ENCODE measurements around the gene NEURL3.

Gene NEURL3

DNA sequence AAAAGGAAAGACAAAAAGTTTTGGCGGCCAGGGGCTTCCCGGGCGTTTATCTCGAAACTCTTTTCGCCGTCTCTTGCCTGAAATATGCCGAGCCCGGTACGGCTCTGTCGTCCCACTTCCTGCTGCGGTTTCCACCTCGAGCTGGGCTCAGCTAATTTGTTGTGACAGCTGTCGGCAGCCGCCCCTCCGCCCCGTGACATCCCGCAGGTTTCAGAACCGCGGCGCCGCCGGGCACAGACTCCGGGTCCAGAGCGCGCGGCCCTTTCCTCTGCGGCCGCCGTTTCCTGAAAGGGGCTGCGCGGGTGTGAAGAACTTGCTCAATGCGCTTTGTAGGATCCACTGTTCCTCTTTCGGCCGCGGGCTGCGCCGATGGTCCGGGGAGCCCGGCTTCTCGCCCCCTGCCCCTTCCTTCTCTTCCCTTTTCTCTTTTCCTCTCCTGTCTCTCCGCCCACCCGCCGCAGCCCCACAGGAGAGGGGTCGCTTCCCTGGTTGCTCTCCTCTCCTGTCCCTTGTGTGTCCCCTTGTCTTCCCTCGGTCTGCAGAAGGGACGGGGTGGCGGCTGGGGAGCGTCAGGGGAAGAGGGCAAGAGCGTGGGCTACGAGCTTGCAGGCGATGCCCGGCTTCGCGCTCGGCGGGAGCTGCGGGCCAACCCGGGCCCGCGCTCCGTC is 32.0 kb upstream of the NEURL3 start:
- Histone ChIP-seq H3K9me3 (no peaks in the 10 kb centered on the region), H3K36me3 (peaks cover 1% of the 10 kb centered on the region), H3K27ac (peak overlapping the region; percentile 98), H3K4me1 (ENCODE audit: control insufficient read depth in 1 of 2, insufficient read depth in 1 of 2, low read depth in 1 of 2, low read length in 1 of 2) (peaks cover 62 to 70% of the 10 kb centered on the region in 2 experiments), H3K27me3 (no peaks in the 10 kb centered on the region), H3K4me3 (ENCODE audit: low read depth in 1 of 2, low read length in 1 of 2) (peak overlapping the region; percentile 83 to 96)
- TF ChIP-seq, protein P1, sequence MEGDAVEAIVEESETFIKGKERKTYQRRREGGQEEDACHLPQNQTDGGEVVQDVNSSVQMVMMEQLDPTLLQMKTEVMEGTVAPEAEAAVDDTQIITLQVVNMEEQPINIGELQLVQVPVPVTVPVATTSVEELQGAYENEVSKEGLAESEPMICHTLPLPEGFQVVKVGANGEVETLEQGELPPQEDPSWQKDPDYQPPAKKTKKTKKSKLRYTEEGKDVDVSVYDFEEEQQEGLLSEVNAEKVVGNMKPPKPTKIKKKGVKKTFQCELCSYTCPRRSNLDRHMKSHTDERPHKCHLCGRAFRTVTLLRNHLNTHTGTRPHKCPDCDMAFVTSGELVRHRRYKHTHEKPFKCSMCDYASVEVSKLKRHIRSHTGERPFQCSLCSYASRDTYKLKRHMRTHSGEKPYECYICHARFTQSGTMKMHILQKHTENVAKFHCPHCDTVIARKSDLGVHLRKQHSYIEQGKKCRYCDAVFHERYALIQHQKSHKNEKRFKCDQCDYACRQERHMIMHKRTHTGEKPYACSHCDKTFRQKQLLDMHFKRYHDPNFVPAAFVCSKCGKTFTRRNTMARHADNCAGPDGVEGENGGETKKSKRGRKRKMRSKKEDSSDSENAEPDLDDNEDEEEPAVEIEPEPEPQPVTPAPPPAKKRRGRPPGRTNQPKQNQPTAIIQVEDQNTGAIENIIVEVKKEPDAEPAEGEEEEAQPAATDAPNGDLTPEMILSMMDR (IDR thresholded peaks at IDR 0.05): peak; percentile 42

DNA sequence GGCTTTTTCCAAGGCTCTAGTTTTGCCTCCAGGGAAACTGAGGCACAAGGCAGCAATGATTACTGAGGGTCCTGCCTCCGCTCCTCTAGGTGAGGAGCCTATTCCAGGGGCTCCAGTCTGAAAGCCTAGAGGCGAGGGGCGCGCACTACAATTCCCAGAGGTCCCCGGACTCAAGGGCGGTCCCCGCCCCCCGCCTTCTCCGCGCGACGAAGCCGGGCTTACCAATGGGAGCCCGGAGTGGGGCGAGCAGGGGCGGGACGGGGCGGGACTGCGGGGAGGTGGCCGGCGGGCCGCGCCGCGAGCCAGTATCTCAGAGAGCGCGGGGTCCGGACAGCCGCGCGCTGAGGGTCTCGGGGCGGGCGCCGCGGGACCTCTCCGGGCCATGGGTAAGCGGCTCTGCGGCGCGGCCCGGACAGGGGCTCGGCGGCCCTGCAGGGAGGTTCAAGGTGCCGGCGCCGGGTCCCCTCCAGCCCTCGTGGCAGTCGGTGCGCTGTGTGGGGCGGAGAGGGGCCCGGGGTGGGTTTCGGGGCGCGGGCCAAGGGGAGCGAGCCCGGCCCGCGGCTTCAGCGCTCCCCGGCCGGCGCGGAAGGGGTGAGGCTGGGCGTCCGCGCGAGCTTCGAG is 31.4 kb upstream of the NEURL3 start, which contains the start of gene ARID5A:
Gene ARID5A, plus strand, starts transcription at position 308 of the 621 bp plus-strand sequence. Its CDS starts 75 bp downstream, at position 383.
- peaks cover 68 to 76% of the 10 kb centered on the region in 2 experiments for H3K4me1 ChIP-seq (ENCODE audit: control insufficient read depth in 1 of 2, insufficient read depth in 1 of 2, low read depth in 1 of 2, low read length in 1 of 2)
- no peaks in the 10 kb centered on the region for H3K36me3 ChIP-seq
- H3K27me3 ChIP-seq: peaks cover 5% of the 10 kb centered on the region
- H3K4me3 ChIP-seq (ENCODE audit: low read depth in 1 of 2, low read length in 1 of 2): peak within 1 kb of the TSS; percentile 83 to 96
- no peaks in the 10 kb centered on the region for H3K9me3 ChIP-seq
- H3K27ac ChIP-seq: peak within 1 kb of the TSS; percentile 98
- TF ChIP-seq, protein P1 (IDR thresholded peaks at IDR 0.05): peak; percentile 64

DNA sequence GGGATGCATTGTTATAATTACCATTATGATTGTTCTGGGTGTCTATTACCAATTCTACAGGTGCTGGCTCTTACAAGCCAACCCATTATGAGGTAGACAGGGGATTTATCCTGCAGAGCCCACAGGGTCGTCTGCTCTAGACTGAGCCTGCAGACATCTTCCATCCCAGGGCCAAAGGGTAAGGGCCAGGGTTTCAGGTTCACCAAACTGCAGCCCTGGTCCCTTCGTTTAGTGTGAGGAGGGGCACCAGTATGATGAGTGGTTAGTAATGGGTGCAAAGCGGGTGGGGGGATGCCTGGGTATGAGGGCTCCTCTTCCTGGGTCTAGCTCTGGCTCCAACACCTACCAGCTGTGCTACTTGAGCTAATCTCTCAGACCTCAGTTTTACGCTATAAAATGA is 30.2 kb upstream of the NEURL3 start:
- peaks cover 71 to 77% of the 10 kb centered on the region in 2 experiments for H3K4me1 ChIP-seq (ENCODE audit: control insufficient read depth in 1 of 2, insufficient read depth in 1 of 2, low read depth in 1 of 2, low read length in 1 of 2)
- H3K27me3 ChIP-seq: peaks cover 16% of the 10 kb centered on the region
- H3K9me3 ChIP-seq: no peaks in the 10 kb centered on the region
- H3K4me3 ChIP-seq (ENCODE audit: low read depth in 1 of 2, low read length in 1 of 2): no peak overlapping the region
- peak overlapping the region; percentile 37 for H3K27ac ChIP-seq
- no peaks in the 10 kb centered on the region for H3K36me3 ChIP-seq
- TF ChIP-seq, protein P1 (IDR thresholded peaks at IDR 0.05): no peak

DNA sequence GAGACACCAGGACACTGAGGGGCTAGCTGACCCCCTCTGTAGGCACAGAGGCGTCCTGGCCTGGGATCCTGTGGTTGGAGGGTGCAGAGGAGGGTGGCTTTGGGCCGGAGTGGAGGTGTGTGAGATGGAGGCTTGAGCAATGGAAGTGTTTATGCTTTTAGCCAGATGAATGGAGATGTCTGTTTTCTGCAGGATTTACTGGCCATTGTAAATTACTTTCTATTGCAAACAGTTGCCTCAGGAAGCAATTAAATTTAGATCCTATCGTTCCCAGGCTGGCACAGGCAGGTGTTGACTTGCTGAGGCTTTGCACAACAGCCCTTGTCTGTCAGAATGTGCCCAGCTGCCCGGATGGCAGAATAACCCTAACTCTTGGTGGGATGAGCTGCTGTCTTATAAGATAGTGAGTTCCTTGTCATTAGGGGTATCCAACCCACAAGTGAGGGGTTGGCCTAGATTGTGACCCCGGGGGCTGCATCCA is 29.6 kb upstream of the NEURL3 start:
- Histone ChIP-seq H3K27ac (peak overlapping the region; percentile 83), H3K9me3 (no peaks in the 10 kb centered on the region), H3K27me3 (peaks cover 16% of the 10 kb centered on the region), H3K4me3 (ENCODE audit: low read depth in 1 of 2, low read length in 1 of 2) (no peak overlapping the region), H3K36me3 (no peaks in the 10 kb centered on the region), H3K4me1 (ENCODE audit: control insufficient read depth in 1 of 2, insufficient read depth in 1 of 2, low read depth in 1 of 2, low read length in 1 of 2) (peaks cover 66 to 71% of the 10 kb centered on the region in 2 experiments)
- TF ChIP-seq, protein P1 (IDR thresholded peaks at IDR 0.05): no peak

DNA sequence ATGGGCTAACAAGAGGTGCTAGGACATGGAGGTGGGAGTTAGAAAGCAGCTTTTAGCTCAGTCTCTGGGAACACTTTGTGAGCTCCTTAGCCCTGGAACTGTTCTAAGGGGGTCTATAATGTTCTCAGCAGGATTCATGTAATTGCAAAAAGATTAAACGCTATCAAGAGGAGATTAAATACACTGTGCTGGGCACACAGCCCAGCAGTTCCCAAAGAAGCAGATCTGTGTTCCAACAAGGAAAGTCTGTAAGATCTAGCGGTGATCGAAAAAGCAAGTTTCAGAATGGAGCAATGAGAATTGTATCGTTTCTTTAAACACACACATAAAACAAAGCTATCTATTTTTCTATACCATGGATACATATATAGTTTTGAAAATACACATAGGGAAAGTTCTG is 29.0 kb upstream of the NEURL3 start:
- TF ChIP-seq, protein P1 (IDR thresholded peaks at IDR 0.05): no peak
- peak overlapping the region; percentile 83 for H3K27ac ChIP-seq
- H3K4me3 ChIP-seq (ENCODE audit: low read depth in 1 of 2, low read length in 1 of 2): peak overlapping the region; percentile 30 to 44
- H3K9me3 ChIP-seq: no peaks in the 10 kb centered on the region
- no peaks in the 10 kb centered on the region for H3K36me3 ChIP-seq
- H3K27me3 ChIP-seq: peaks cover 19% of the 10 kb centered on the region
- H3K4me1 ChIP-seq (ENCODE audit: control insufficient read depth in 1 of 2, insufficient read depth in 1 of 2, low read depth in 1 of 2, low read length in 1 of 2): peaks cover 61 to 68% of the 10 kb centered on the region in 2 experiments

Measured in neutrophil (primary cell).